HCEC 1CT (cell line): ENCODE results near the gene PRDM16.

Source experiments
- DNase-seq: peaks from one replicate; pipeline ENCODE4 v3.0.0-alpha.2; 2017

The PRDM16 gene

GRCh38 chr1:3170561-3171453 is 101.8 kb downstream of the PRDM16 start:
- DNase-seq, result no peak

- DNase-seq, result no peak
Measured at GRCh38 chr1:3171761-3172160, 102.8 kb downstream of the PRDM16 start.

- DNase-seq, result no peak
Measured at GRCh38 chr1:3172431-3173380, 103.7 kb downstream of the PRDM16 start.

- DNase-seq, result no peak
Measured at GRCh38 chr1:3173381-3173980, 104.5 kb downstream of the PRDM16 start.

GRCh38 chr1:3174487-3175247 is 105.7 kb downstream of the PRDM16 start:
- DNase-seq, result no peak

GRCh38 chr1:3175486-3175885 is 106.5 kb downstream of the PRDM16 start:
- DNase-seq, result no peak

GRCh38 chr1:3176028-3176427 is 107.0 kb downstream of the PRDM16 start:
- DNase-seq, result no peak

- no peak for DNase-seq
Measured at GRCh38 chr1:3176820-3177219, 107.8 kb downstream of the PRDM16 start.

- no peak for DNase-seq
Measured at GRCh38 chr1:3178279-3178678, 109.3 kb downstream of the PRDM16 start.

- no peak for DNase-seq
Measured at GRCh38 chr1:3179471-3179870, 110.5 kb downstream of the PRDM16 start.

- DNase-seq, result no peak
Measured at GRCh38 chr1:3180915-3181314, 111.9 kb downstream of the PRDM16 start.

GRCh38 chr1:3181956-3182355 is 113.0 kb downstream of the PRDM16 start:
- no peak for DNase-seq

- no peak for DNase-seq
Measured at GRCh38 chr1:3183411-3183810, 114.4 kb downstream of the PRDM16 start.

- no peak for DNase-seq
Measured at GRCh38 chr1:3183813-3184212, 114.8 kb downstream of the PRDM16 start.

- no peak for DNase-seq
Measured at GRCh38 chr1:3184666-3185065, 115.7 kb downstream of the PRDM16 start.

- no peak for DNase-seq
Measured at GRCh38 chr1:3185896-3186525, 117.0 kb downstream of the PRDM16 start.

- no peak for DNase-seq
Measured at GRCh38 chr1:3186526-3186921, 117.5 kb downstream of the PRDM16 start.

- DNase-seq, result no peak
Measured at GRCh38 chr1:3187415-3188149, 118.6 kb downstream of the PRDM16 start.

GRCh38 chr1:3188150-3188971 is 119.4 kb downstream of the PRDM16 start:
- DNase-seq, result no peak
